Stimulated activated CD4-positive, alpha-beta T cell treated with anti-CD3 and anti-CD28 coated beads, Interleukin-4, amount 100 ng/mL, for 1 hour (primary cell): ENCODE results near the gene PPP3CA.

Experiments used
- DNase-seq: peaks from one replicate; pipeline ENCODE4 v3.0.0-alpha.2; 2020

PPP3CA gene

DNA sequence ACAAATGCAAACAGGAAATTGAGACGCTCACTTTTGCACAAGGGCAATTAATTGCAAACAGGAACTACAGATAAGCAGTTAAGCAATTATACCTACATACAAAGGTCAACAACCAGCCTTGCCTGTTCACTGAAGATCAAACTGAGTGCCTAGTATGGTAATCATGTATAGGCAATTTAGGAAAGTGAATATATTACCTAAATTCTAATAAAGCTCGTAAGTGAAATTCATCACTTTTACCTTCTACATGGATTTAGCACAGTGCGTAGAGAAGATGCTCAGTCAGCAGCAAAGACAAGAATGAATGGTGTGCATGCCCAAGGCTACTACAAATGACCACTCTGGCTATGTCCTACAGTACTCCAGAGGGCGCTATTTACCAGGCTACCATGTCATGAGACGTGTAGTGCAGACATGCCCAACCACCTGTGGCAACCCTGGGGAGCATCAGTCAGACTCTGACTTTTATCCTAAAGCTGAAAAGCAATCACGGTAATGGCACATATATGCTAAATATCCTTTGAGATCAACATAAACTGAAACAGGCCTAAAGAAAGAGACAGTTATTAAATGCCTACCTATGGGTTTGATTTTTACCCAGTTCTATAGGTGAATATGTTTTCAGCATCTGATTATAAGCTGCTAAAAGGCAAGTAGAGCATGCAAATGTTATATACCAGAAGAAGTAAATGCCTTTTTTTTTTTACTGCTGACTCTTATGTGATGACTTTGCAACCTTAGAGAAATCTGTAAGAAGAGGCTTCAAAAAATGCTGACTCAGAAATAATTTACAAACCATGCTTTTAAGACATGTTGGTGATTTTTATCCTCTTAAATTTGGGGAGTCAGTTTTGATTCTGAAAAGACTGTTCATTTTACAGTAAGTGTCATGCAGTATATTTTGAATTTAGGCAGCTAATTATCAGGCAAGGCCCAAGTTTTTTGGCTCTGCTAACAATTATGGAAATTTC lies 178.0 kb downstream of the PPP3CA start:
- DNase-seq, result peak; percentile 32

DNA sequence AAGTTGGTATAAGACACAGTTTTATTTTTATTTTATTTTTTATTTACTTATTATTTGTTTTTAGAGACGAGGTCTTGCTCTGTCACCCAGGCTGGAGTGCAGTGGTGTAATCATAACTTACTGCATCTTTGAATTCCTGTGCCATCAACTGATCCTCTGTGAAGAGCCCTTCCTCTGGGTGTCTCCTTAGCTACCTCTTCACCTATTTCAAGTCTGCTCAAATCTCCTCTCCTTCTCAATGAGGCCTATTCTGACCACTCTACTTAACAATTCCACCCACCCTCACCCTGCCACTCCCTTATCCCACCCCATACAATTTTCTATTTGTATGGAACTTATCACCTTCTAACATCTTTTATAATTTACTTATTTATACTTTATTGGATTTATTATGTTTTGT lies 183.4 kb downstream of the PPP3CA start:
- no peak for DNase-seq

DNA sequence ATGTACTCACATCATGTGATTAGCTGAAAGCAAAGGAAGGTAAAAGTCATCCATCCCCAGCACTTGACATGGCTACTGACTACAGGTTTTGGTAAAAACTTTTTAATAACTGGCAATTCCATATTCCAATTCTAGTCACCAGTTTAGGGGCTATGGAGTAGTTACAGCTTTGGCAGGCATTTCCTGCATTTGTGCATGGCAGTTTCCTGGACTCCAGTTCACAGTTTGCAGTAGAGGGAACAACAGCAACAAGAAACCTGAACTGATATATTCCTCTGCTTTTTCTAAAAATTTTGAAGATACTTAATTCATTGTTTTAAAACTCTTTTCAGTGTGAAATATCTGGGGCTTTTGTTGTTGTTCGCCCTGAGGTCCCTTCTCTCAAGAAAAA lies 184.3 kb downstream of the PPP3CA start:
- DNase-seq, result no peak

DNA sequence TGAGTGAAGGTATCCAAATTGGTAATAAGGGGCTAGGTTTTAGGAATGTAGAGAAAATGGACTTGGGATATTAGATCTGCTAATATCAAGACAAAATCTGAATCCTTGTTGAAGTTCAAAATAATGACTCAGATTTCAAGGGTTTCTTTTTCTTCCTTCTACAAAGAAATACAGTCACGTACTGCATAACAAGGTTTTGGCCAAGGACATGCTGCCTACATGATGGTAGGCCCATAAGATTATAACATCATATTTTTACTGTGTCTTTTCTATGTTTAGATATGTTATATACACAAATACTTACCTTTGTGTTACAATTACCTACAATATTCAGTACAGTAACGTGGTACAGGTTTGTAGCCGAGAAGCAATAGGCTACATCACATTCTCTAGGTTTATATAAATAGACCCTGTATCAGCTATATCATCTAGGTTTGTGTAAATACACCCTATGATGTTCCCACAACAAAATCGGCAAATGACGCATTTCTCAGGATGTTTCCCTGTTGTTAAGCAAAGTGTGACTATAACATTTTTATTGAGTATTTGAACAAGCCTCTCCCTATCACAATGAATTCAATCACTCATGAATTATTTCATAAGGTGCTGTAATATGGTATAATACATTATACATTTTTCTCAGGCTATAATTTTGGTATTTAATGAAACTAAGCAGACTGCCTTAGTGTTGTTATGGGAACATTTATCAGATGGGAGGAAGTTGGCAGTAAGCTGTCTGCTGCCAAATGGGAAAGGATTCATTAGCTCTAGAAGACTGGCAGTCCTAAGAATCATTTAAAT lies 186.3 kb downstream of the PPP3CA start:
- no peak for DNase-seq

DNA sequence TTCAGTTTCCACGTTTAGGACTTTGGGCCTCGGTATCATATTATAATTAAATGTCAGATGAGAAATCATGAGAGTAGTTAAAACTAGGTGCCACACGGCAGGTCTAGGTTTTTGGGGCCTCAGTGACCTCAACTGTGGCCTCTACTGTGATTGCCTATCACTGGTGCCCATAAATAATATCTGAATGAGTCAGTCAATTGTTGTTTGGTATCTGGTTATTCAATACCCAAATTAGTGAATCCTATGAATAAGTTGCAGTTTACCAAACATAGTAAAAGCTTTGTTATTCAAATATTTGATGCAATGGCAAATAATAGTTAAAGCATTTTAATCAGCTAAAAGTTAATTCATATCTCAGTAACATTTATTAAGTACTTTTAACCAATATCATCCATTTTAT lies 188.8 kb downstream of the PPP3CA start:
- no peak for DNase-seq

DNA sequence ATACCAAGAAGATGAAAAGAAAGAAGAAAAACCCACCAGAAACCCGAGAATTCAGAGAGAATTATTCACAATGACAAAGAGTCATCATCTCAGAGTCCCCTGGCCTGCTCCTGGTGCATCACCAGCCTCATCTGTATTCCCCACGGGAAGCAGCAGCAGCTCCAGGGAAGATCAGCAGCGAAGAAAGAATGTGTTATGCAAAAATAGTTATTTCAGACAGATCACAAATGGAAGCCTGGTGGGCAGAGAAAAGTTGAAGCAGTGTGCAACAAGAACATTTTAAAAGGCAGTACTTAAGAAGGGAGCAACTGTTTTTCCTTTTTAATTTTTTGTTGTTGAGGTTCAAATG lies 189.2 kb downstream of the PPP3CA start:
- no peak for DNase-seq

DNA sequence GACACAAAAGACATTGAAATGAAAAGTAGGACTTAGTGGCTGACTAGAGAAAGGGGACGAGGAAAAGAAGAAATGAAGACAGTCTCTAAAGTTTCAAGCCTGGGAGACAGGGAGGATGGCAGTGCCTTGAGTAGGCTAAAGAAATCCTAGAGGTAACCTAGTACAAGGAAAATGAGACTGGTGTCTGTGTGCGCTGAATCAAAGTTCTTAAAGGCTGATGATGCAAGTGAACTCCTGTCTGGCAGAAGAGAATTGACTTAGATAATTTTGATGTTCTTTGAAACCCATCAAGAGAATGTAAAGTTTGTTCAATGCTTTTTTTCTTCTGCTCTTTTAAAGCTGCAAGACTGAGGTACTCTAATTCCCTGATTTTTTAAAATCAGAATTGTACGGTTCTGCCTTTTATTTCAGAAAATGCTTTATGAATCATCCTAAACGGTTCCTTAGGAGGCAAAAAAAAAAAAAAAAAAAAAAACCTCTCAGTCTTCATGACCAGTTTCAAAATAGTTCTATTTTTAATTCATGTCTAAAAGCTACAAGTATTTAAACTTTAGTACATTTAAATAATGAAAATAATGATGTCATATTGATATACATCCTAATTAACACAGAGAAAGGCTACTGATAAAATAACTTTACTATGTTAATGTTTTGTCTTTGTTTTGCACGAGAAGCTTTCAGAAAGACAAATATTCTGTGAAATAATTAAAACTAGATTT lies 189.8 kb downstream of the PPP3CA start:
- DNase-seq, result no peak

DNA sequence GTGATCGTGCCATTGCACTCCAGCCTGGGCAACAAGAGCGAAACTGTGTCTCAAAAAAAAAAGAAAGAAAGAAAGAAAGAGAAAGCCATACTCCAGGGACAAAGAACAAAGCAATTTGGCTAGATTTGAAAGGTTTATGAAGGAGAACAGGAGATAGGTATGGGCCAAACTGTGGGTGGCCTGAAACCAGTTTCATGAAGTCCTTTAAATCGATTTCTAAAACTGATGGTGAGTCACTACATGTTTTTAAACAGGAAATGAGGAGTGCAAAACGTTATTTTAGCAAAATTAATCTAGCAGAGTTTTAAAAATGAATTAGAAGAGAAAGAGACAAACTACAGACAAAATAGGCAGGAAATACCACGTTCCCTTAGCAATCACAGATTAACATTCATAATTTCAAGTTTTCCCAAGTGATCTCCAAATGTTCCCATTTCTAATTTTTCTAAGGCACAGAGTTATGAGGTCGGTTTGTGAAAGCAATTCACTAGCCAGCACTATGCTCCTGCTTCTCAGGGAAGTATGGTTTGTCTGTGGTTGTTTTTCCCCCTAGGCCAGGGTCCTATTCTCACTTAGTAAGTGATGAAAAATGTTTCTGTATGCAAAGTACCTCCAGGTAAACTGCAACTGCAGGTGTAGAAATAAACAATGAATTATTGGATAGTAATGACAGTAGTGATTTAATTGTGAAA lies 190.6 kb downstream of the PPP3CA start:
- DNase-seq, result no peak

DNA sequence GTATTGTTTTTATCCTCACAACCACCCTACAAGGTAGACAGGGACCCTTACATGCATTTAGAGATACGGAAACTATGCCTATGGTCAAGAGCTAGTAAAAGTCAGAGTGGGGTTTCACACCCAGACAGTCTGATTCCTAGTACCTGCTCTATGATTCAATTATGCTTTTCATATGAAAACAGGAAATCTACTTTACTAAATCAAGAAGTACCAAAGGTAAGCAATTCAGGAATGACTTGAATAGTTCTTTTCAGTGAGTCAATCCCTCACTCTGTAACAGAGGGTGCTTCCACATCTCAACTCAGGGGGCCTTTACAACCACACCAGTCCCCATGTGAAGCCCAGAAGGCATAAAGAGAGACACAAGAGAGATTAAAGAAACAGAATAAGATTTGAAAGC lies 191.4 kb downstream of the PPP3CA start:
- no peak for DNase-seq

DNA sequence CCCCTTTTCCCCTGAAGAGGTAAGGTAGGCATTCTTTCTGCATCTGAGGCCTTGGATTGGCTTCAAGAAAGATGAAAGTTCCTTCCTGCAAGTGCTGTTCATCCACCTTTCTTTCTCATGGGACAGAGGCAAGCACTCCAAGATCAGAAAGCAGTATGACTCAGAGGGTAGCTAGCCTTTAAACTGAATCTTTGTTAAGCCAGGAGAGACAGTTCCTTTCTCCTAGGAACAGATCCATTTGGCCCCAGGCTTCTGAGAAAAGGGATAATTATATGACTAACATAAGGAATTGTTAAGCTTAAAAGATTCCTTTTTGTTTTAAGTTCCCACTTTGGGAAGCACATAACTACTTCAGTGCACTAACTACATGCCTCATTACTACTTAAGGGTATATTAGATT lies 192.0 kb downstream of the PPP3CA start:
- no peak for DNase-seq

DNA sequence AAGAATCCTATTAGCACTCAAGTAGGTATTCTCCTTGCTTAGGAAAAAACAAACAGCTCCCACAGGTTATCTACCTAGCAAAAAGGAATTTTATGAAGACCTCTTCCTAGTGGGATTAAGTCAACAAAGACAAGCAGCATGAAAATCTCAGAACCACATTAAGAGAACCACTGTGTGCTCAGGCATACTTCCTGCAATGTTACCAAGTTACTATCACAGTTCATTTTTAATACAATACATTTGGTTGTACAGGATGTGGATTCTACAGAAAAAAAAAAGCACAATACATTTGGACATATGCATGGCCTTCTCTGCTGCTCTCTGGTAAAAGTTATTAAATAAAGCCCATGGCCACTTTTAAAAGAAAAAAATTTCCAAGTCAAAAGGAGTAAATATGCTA lies 193.7 kb downstream of the PPP3CA start:
- no peak for DNase-seq

DNA sequence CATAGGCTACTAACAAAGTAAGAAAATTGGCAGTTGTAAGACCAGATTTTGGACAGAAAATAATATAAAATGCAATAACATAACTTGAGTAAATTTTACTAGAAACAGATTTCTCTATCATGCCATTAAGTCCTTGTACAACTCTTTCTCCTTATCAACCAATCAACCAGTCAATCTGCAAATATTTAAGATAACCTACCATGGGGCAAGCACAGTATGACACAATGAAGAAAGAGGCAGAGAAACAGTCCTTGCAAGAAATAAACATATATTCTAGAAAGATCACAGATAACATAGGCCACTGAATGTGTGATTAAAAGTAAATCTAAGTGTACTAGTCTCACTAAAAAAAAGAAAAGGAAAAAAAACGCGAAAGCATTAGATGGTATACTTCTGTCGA lies 194.8 kb downstream of the PPP3CA start:
- DNase-seq, result no peak

DNA sequence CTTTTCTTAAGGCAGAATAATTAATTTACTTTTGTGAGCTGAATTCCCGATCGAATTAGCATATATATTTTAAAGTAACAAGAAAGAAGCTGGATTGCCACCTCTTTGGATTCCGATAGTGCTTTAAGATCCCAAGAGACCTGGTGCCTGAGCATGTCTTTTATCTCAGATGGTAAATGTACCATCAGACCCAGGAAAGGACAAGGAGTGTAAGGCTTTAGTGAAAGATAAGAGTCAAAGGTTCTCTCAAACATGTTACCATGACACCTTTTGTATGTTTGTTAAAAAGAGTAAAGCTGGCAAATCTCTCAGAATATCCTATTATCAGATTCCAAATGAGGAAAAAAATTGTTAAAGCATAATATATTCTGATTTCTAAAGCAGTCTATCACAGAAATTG lies 198.8 kb downstream of the PPP3CA start:
- DNase-seq, result no peak

DNA sequence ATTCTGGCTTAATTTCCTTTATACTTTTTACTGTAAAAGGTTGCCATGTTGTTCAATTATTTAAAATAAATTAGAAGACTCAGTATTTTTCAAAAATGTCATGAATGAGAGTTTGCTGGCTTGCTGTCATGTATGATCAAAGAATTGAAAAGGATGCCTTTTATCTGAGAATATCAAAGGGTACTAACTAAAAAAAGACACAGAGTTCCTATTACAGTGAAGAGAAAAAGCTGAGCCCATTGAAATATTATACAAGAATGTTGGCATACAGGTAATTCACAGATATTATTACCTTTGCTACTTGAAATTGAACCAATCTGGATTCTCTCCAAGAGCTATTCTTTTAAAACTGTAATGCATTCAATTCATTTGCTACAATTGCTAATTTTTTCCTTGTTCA lies 200.0 kb downstream of the PPP3CA start:
- no peak for DNase-seq

DNA sequence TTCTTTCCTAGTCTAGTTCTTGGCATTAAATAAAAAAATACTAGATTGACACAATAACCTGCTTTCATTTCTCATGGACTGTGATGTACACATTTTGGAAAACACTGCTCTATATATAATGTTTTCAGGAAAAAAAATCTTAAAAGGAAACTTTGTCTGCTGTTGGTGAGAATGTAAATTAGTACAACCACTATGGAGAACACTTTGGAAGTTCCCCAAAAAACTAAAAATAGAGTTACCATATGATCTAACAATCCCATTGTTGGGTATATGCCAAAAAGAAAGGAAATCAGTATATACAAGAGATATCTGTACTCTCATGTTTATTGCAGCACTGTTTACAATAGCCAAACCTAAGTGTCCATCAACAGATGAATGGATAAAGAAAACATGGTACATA lies 202.3 kb downstream of the PPP3CA start:
- DNase-seq, result no peak

DNA sequence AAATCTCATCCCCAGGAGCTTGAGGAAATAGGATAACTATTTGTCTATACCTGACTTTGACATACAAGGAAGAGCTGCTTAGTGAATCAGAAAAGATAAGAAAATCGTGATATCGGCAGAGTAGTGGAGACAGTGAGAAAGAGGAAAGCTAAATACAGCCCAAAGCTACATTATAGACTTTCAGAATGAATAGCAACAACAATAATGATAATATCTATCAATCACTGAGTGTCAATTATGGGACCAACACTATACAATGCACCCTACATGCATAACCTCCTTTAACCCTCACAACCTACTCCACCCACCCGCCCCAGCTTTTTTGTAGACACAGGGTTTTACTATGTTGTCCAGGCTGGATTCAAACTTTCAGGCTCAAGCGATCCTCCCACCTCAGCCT lies 205.1 kb downstream of the PPP3CA start:
- no peak for DNase-seq

DNA sequence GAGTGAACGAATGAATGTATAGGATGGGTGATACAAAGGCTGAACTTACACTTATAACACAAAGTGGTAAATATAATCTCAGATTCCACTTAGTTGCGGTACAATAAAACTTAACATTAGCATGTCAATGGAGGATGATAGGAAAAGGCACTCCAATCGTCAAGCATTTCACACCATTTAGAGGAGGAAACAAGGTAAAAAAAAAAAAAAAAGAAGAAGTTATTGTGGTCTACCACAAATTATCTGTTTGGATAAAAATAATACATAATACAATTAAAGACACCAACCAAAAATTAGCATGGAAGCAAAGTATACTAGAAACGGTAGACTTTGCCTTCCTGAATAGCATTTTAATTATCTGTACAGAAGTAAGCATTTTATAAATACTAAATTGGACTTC lies 205.5 kb downstream of the PPP3CA start:
- no peak for DNase-seq

DNA sequence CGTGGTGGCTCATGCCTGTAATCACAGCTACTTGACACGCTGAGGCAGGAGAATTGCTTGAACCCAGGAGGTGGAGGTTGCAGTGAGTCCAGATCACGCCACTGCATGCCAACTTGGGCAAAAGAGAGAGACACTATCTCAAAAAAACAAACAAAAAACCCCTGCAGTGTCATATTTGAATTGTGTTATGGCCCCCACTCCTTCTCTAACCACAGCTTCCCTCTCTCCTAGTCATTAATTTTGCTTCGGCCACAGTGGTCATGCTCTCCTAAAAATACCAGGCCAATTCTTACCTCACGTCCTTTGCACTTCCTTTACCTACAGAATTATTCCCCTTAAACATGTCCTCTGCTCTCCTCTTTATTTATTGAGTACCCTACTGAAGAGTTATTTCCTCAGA lies 206.1 kb downstream of the PPP3CA start:
- no peak for DNase-seq

DNA sequence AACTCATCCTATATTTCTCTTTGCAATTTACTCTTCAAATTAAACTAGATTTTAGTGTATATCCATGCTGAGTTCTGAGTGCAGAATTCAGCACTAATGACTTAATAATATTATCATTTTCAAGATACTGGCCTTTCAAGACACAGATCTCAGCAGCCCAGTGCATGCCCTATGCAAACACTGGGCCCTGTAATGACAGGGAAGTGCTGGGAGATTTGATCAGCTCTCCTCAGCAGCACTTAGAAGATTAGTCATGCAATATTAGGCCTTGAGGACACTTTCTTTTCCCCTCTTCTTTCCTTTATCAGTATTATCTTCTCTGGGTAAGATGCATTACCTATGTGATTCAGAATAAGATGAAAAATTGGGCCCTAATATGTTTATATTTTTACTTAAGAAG lies 207.1 kb downstream of the PPP3CA start:
- DNase-seq, result no peak

DNA sequence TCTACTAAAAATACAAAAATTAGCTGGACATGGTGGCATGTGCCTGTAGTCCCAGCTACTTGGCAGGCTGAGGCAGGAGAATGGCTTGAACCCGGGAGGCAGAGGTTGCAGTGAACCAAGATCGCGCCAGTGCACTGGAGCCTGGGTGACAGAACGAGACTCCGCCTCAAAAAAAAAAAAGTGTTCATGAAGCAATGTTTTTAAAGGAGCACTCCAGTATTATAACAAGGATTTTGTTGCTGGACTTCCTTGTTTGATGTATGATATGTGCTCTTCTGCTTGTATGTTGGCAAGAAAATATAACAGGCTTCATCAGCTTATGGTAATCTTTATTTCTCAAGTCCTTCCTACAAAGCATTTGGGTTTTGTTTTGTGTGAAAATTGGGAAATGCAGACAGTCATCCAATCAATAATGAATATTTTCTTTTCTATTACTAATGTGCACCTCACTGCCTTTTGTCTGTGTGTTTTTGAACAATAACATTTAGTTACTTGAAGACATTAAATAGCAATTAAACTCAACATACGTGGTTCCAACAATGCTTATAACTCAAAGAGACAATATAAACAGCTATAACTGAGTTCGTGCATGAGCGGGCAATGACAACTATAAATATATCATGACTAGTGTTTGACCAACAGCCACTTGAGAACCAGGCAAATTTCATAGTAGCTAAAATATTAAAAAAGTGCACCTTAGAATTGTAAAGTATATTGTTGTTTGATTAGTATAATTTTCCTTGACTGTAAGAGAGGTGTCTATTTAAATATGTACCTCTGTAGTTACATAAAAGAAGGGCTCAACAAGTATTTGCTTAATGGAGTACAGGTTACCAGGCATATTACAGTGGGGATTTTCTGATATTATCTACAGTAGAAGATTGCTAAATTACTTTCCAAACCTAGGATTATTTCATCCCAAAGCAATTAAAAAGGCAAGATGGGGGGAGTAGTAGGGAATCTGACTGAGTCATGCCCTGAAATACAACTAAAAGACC lies 210.7 kb downstream of the PPP3CA start:
- DNase-seq, result no peak

DNA sequence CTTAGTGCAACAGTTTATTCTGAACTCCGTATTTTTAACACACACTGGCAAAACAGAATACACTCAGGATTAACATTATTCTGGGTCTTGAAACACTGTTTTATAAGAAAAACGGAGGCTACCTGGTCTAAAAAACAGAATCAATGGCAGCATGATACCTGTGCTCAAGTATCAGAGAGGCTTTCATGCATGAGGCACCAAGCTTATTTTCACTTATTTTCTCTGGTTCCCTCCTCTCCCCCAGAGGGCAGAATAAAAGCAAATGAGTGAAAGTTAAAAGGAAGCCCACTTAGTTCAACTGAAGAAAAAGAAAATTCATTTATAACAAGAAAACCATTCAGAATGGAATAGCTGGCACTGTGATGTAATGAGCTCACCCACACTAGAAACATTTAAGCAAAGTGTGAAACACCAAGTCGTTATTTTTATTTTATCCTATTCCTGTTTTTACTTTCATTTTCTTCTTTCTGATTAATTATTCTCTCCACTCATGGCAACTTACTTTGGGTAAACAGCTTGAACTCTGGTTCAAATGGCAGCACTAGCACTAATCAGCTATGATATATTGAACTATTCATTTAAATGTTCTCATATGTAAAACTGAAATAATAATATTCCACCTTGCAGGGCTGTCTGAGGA lies 211.8 kb downstream of the PPP3CA start:
- DNase-seq, result no peak
